HG03066 (cell line): ENCODE results near the gene LRRC3C.
"Not testable (repeated sequence)": the region's sequence is repeated elsewhere in the genome, so short reads cannot be mapped to it uniquely, and the experiment has no call there.

Experiments used
- ATAC-seq: cut with Tn5 transposase; IDR thresholded peaks from one replicate; pipeline ENCODE4 v1.9.1; 2021; ENCODE audit warnings: low read depth; ENCODE audit not compliant: unreplicated experiment

LRRC3C gene, protein sequence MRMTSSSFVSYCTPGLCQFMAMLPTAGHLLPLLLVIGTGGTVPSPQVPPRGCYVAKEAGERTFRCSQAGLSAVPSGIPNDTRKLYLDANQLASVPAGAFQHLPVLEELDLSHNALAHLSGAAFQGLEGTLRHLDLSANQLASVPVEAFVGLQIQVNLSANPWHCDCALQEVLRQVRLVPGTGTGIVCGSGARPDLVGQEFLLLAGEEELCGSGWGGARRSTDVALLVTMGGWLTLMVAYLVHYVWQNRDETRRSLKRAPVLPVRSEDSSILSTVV

DNA sequence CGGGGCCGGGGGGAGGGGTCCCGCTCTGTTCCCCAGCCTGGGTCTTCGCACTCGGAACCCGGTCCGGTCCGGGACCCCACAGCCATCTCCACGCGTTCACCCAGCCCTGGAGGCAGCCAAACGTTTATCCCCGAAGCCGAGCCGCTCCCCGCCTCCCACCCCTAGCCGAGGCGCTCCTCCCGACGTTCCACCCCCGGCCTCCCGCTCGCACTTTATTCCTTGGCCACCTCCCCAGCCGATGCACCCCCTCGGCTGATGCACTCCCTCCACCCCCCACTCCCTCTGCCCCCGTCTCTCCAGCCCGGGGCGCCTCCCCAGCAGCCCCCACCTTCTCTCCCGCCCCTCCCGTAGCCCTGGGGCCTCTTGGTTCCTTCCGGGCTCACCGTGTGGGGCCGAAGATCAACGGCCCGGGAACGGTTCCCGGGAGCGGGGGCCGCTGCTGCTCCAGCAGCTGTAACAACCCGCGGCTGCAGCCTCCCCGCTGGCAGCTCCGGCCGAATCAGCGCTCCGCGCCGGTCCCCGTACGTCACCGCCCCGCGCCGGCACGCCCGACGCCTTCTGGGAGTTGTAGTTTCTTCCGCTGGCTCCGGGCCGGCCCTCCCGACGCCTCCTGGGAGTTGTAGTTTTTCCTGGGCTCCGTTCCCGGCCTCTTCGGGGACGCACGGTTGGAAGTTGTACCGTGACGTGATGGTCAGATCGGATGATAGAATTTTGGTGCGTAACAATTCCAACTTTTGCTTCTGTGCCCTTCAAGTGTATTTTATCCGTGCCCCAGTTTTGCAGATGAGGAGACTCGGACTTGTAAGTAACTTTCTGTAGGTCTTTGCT, at the start of gene LRRC3C, which contains the start of gene ORMDL3:
Gene LRRC3C (plus strand): TSS at position 632 of the 828 bp plus-strand sequence. CDS start 13,792 bp downstream, outside the sequence.
Gene ORMDL3 (minus strand): TSS at position 501 of the 828 bp plus-strand sequence. CDS start 3,398 bp downstream, outside the sequence.
- ATAC-seq = peak; percentile 63

DNA sequence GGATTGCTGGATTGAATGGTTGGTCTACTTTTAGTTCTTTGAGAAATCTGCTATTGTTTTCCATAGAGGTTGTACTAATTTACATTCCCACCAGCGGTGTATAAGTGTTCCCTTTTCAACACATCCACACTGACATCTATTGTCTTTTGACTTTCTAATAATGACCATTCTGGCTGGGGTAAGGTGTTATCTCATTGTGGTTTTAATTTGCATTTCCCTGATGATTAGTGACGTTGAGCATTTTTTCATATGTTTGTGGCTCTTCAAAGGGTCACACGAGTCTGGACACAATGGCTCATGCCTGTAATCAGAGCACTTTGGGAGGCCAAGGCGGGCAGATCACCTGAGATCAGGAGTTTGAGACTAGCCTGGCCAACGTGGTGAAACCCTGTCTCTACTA, 41.4 kb upstream of the LRRC3C start:
- not testable (repeated sequence) for ATAC-seq

DNA sequence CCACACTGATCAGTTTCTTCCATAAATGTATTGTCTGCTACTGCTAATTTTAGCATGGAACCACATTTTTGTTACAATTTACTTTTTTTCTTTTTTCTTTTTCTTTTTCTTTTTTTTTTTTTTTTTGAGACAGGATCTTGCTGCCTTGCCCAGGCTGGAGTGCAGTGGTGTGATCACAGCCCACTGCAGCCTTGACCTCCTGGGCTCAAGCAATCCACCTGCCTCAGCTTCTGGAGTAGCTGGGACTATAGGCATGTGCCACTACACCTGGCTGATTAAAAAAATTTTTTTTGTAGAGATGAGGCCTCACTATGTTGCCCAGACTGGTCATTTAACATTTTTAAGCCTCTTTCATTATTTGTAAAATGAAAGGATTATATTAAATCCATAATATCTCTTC, 40.5 kb upstream of the LRRC3C start:
- no peak for ATAC-seq

DNA sequence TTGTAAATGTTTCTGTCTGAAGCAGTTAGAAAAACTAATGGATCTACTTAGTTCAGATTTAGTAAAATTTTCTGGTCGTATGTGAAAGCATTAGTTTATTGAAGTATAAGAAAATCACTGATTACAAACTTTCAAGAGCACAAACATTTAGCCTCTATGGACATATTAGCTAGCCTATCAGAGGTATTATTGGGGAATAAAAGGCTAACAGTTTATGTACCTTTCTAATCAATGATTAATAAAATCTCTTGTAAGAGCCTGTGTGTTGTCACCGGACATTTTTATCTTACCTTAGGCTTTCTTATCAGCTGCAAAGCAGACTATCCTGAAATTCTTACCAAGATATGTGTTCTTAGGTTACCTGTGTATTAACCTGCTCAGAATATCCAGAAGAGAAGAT, 38.3 kb upstream of the LRRC3C start:
- ATAC-seq = no peak

DNA sequence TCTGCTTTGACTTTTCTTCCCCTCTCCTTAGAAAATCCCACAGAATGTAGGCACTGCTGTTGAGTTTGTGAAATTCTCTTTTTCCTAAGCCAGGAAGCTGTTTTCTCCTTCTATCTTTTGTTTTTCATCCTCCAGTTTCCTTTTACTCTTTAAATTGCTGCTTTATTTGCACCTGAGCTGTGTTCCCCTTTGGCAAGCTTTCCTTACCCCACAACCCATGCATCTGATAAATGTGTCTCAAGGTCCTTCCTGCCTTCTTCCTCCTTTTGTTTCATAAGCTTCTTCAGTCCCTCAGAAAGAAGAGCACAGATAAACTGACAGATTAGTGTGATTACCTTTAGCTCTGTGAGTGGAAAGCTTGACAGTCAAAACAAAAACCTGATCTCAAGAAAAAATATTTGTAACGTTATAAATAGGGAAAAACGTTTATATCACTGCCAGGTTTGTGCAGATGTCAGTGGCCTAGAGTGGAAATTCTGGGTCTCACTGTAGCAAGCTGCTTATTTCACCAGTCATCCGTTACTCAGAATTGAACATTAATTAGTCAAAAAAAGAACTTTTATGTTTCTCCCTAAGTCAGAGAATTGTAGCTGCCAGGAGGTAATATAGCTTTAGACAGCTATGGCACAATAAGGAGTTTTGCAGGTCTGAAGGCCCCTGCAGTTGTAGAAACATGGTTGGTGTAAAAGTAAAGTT, 32.7 kb upstream of the LRRC3C start:
- no peak for ATAC-seq

DNA sequence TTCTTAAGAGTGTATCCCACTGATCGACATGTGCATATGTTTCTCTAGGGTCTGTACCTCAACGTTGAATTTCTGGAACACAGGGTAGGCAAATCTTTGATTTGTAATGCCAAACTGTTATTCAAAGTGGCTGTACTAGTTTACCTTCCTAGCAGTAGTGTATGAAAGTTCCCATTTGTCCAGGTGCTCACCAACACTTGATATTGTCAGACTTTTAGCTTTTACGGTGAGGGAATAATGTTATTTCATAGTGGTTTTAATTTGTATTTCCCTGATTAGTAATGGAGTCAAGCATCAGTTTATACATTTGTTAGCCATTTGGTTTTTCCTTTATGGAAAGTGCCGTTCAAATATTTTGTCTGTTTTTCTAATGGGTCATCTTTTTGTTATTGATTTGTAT, 29.4 kb upstream of the LRRC3C start:
- ATAC-seq = no peak

DNA sequence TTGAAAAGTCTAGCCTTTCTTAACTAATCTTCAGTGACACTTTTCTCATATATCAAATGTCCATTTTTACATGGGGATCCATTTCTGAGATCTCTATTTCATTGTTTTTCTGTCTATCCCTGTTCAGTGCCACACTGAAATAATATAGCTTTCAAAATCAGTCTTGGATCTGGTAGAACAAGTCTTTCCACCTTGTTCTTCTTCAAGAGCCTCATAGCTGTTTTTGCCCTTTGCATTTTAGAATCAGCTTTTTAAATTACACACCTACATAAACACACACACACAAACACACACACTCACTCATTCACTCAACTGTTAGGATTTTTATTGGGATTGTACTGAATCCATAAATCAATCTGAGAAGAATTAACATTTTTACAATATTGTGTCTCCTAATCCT, 28.3 kb upstream of the LRRC3C start:
- ATAC-seq = no peak

DNA sequence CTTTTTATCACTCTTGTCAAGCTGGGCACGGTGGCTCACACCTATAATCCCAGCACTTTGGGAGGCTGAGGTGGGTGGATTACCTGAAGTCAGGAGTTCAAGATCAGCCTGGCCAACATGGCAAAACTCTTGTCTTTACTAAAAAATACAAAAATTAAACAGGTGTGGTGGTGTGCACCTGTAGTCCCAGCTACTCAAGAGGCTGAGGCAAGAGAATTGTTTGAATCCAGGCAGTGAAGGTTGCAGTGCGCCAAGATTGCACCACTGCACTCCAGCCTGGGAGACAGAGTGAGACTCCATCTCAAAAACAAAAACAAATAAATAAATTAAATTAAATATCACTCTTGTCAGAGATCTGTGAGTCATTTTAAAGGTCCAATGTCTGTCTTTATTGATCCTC, 25.5 kb upstream of the LRRC3C start:
- ATAC-seq = not testable (repeated sequence)

DNA sequence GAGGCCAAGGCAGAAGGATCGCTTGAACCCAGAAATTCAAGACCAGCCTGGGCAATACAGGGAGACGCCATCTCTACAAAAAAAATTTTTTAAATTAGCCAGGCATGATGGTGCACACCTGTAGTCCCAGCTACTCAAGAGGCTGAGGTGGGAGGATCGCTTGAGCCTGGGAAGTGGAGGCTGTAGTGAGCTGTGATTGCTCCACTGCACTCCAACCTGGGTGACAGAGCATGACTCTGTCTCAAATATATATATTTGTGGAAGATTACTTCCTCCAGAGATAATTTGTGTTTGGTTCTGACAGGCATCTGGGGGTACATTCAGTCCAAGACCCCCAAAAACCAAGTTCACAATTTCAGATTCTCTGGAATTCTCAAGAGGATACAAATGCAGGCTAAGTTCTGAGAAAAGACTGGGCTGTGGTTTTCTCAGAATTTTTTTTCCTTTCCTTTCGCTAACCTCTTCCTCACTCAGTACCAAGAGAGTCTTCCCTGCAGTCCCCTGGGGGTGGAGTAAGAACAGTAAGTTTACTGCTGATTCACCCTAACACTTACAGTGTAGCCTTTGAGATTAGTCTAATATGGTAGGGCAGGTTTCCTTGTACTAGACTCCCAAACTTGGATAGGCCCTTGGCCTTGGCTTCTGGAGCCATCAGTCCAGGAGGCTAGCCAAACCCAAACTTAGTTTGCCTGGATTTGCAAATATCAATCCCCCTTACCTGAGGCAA, 24.2 kb upstream of the LRRC3C start:
- no peak for ATAC-seq

DNA sequence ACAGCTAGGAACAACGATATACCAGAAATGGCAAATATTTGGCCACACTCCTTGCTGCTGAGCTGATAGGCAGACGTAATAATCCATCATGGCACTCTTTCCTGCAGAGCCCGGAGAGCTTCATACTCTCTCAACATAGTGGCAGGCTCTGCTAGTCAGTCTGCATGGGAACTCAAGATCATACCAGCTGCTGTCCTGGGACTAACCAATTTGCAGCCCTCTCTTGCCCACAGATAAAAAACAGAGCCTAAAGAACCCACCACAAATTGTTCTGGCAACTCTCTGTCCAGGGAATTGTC, 22.6 kb upstream of the LRRC3C start:
- no peak for ATAC-seq

DNA sequence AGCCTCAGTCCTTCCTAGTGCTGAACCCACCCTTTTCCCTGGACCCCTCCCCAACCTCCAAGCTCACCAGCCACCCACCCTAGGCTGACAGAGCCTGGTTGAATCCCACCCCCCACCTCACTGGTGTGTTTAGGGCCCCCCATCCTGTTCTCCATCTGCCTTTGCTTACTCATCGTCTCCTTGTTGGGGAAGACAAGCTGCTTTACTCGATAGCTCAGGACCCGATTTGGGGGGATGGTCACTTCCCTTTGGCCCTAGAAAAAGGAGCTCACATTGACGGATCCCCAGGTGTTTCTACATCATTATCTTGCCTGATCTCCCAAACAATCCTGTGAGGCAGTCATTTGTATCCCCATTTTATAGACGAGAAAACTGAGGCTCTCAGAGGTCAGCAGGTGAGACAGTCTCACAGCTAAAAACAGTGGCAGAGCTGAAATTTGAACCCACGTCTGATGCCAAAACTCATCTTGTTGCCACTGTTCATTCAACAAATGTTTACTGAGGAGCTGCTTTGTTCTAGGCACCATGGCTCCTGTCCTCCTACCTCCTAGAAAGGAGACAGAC, 18.7 kb upstream of the LRRC3C start:
- no peak for ATAC-seq

DNA sequence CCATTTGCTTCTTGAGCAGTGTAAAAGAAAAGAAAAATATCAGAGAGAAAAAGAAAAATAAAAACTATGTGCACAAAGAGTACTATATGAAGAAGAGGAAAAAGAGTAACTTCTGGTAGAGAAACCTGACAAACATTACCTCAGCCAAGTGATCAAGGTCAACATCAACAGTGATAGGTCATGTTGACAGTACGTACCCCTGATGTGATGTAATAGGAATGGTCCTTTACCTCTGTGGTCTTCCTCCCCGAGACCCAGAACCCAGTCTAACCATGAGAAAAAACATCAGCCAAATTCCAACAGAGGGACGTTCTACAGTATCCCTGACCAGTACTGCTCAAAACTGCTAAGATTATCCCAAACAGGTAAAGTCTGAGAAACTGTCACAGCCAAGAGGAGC, 13.5 kb upstream of the LRRC3C start:
- ATAC-seq = no peak

DNA sequence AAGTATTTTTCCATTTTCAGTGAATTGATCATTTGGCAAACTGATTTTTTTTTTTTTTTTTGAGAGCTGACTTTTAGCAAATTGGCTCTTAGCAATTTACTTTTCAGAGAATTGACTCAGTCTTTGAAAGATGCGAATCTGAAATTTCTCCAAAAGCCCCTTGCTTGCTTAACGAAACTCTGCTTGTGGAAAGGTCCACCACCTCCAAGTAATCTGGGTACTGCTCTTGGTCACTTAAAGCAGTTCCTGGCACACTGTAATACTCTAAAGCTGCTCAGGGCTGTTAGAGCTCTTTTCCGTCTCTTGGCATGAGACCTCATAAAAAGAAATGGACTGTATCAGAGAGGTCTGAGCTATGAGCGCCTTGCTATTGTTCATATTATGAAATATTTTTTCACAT, 12.0 kb upstream of the LRRC3C start:
- no peak for ATAC-seq

DNA sequence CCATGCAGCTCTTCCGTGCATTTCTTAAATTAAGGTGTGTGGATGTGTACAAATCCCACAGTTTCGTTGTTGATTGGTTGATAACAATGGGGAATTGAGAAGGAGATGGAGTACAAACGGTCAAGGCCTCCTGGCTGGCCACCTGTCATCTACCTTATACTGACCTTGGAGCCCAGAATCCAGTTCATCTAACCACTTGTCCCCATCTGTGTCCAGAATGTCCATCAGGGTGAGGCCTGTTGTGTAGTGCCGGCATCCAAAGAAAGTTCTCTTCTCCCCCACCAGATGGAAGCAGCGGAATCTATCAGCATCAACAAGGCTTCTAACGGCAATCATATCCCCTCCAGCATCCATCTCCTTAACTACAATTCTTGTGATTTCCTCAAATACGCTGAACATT, 10.6 kb upstream of the LRRC3C start:
- ATAC-seq = no peak

DNA sequence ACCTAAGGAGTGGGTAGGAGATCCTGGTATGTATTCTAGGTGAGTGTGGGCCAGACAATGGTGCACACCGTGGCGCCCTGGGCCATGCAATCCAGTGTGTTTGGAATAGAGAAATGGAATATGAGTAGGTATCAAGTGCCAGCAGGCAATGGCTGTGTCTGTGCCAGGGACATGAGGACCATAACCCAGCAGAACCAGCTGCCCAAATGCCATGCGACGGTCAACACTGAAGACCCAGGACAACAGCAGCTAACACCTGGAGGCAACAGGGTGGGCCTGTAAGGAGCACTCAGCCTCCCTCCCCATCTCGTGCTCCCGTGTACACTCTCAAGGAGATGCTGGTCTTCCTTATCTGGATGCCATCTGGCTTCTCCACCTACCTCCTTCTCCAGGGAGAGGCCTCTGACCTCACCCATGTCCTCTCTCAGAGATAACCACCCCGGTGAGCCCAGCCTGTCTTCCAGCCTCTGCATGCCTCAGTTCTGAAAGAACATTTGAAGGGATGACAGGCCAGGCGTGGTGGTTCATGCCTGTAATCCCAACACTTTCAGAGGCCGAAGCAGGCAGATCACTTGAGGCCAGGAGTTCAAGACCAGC, 8.3 kb upstream of the LRRC3C start:
- ATAC-seq = no peak

DNA sequence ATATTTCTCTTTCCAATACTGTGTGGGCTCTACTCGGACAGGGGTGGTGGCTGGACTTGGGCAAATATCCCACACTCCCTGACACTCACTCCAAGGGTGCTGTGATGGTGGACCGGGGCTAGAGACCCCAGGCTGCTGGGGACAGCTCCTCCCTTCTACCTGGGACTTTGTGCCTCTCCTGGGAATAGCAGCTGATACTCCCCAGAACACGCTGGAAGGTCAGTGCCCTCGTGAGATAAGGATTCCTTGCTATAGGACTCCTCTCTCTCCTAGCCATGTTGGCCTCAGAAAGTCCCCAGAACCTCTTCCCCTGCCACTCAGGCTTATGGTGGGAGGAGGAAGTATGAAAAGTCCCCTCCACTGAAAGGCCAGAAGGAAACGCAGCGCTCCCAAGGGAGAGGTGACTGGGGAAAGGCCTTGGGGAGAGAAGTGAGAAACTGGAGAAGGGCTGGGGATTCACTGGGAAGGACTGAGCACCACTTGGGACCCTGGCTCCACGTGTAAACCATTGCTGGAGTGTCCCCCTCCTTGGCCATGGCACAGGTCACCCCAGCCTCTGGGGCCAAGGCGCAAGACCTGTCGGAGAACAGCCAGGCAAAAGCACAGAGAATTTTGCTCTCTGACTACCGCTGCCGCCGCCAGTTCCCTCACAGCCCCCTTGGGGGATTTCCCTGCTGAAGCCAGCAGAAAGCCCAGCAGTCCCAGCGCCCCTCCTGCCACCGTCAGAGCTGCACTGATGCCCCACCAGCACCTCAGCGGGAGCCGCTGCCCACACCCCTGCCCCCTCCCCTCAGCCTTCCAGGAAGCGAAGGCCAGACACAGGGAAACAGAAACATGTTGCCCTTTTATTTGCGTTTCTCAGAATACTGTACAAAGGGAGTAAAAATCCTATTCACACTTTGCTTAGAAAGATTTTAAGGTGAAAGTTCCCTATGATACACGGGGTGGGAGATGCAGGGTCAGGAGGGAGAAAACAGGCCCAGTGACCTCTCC, 7.0 kb upstream of the LRRC3C start:
- ATAC-seq = no peak

DNA sequence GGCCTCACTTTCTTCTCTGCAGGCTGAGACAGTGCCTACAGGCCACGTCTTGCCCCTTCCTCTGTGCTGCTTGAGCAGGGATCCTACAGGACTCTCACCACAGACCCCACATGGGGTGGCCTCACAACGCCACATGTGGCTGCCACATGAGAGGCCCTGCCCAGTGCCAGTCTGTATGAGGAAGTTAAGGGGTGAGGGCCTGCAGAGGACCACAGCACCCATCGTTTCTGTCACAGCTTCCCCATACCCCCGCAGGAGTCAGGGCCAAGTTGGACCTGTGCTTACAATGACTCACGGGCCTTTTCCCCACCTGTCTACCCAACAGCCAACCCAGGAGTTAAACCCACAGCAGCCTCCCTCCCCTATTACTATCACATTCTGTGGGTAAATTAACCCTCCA, 6.2 kb upstream of the LRRC3C start:
- no peak for ATAC-seq

DNA sequence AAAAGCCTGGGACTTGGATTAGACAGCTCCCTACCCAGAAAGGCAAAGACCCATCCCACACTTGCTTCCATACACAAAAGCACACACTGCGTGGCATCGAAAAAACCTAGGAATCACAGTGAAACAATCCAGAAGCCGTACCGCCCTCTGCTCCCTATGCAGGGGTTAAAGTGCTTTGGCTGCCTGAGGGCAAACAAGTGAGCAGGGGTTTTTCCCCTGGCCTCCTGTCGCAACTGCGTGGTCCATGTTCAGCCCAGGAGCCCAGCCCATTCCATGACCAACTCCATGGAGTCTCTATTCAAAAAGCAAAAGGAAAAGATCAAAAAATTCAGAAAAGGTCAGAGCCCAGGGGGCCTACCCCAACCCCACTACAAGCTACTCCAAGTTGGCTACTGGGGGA, 5.5 kb upstream of the LRRC3C start:
- ATAC-seq = no peak

DNA sequence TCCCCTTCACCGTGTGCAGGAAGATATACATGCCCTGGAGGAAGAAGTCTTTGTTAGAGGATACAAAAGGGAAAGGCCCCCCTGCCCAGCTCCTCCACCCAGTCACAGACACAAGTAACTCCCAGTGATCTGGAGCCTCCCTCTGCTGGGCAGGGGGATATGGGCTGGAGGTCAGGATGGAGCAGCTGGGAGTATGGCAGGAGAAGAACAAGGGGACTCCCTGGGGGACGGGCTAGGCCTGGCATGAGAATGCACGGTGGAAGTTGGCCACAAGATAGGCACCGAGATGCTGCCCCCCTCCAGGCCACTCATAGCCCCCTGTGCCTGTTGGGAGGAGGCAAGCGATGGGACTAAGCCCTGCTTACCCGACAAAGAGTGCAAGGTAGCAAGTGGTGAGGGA, 4.3 kb upstream of the LRRC3C start:
- no peak for ATAC-seq
